Smooth muscle cell (in vitro differentiated cells): Measurements from ENCODE around the gene BMP8A. TPM values are rescaled to one million over a fixed set of nuclear protein-coding genes. Genes with fewer than 3 reads are reported as not detected.
A peak's percentile ranks its signal among the peaks of the same experiment; 100 is the strongest.

Experiments
- DNase-seq: peaks from one replicate; lab custom pipeline; 2025; ENCODE audit not compliant: unreplicated experiment; lab: John Stamatoyannopoulos, UW
- H2AFZ ChIP-seq: fragments of 200-600 bp; sonication (generic); 2 replicates; pipeline ENCODE4 v1.6.0; 2016; ENCODE audit warnings: antibody characterized with exemption, low read depth, mild to moderate bottlenecking
- H3F3A ChIP-seq: fragments of 200-600 bp; sonication (generic); 2 replicates; pipeline ENCODE4 v1.6.0; 2017; ENCODE audit warnings: antibody characterized with exemption, low read depth
- H3K27ac ChIP-seq: fragments of 200-600 bp; sonication (generic); 2 replicates; pipeline ENCODE4 v1.5.1; 2016; ENCODE audit warnings: low read depth, mild to moderate bottlenecking
- H3K27me3 ChIP-seq: fragments of 200-600 bp; sonication (generic); 2 replicates; pipeline ENCODE4 v1.6.1; 2016; ENCODE audit warnings: low read depth, mild to moderate bottlenecking
- H3K36me3 ChIP-seq: fragments of 200-600 bp; sonication (generic); 2 replicates; pipeline ENCODE4 v1.5.1; 2016; ENCODE audit warnings: low read depth
- H3K4me1 ChIP-seq: fragments of 200-600 bp; sonication (generic); 2 replicates; pipeline ENCODE4 v1.5.1; 2016; ENCODE audit warnings: low read depth
- H3K4me2 ChIP-seq: fragments of 200-600 bp; sonication (generic); 2 replicates; pipeline ENCODE4 v1.6.0; 2016; ENCODE audit warnings: mild to moderate bottlenecking
- H3K4me3 ChIP-seq: fragments of 200-600 bp; sonication (generic); 2 replicates; pipeline ENCODE4 v1.5.1; 2016; ENCODE audit warnings: mild to moderate bottlenecking
- H3K79me2 ChIP-seq: fragments of 200-600 bp; sonication (generic); 2 replicates; pipeline ENCODE4 v1.6.0; 2016; ENCODE audit warnings: low read depth, mild to moderate bottlenecking
- H3K9ac ChIP-seq: fragments of 200-600 bp; sonication (generic); 2 replicates; pipeline ENCODE4 v1.6.0; 2016; ENCODE audit warnings: low read depth
- H3K9me3 ChIP-seq: fragments of 200-600 bp; sonication (generic); replicated peaks from 2 replicates; pipeline ENCODE4 v1.5.1; 2016; ENCODE audit warnings: low read depth
- H4K20me1 ChIP-seq: fragments of 200-600 bp; sonication (generic); 2 replicates; pipeline ENCODE4 v1.6.0; 2016; ENCODE audit warnings: low read depth
- WGBS: methylation state at CpG from one replicate; pipeline ENCODE4 v1.1.7; 2016; ENCODE audit warnings: low lambda C conversion rate; 5-methylcytosine and 5-hydroxymethylcytosine counted together
- polyA plus RNA-seq: library from polyadenylated mRNA; unstranded; fragments of >200 nt; fragmentation: Nextera tagmentation; extraction: Ambion mirVana; gene quantifications from 2 replicates; pipeline ENCODE4 v1.2.1, GENCODE V29; 2016
- total RNA-seq: library from RNA; depleted of rRNA; stranded (reverse); fragments of >200 nt; gene quantifications from 2 replicates; pipeline ENCODE4 v1.2.3, GENCODE V29; 2014
- TF ChIP-seq, protein P1 (sequence below): fragments of 200-600 bp; sonication (generic); IDR thresholded peaks from 2 replicates; pipeline ENCODE4 v1.5.1; 2017; ENCODE audit warnings: borderline replicate concordance, mild to moderate bottlenecking, antibody characterized with exemption; ENCODE audit not compliant: insufficient read depth, poor library complexity, severe bottlenecking

Gene BMP8A, protein sequence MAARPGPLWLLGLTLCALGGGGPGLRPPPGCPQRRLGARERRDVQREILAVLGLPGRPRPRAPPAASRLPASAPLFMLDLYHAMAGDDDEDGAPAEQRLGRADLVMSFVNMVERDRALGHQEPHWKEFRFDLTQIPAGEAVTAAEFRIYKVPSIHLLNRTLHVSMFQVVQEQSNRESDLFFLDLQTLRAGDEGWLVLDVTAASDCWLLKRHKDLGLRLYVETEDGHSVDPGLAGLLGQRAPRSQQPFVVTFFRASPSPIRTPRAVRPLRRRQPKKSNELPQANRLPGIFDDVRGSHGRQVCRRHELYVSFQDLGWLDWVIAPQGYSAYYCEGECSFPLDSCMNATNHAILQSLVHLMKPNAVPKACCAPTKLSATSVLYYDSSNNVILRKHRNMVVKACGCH
- total RNA-seq, result 1.4 TPM in 1 of 2 replicates, not detected in the other
- 0.10 and 0.13 TPM in 2 replicates for polyA plus RNA-seq

- Histone ChIP-seq H3K79me2 (no peaks in the 10 kb centered on the region), H3K27ac (no peak within 1 kb of the TSS), H3K4me3 (peak within 1 kb of the TSS; percentile 45), H3K4me2 (peak within 1 kb of the TSS; percentile 90), H3K4me1 (peaks cover 3% of the 10 kb centered on the region), H3K9ac (no peak within 1 kb of the TSS), H3F3A (peaks cover 7% of the 10 kb centered on the region), H2AFZ (no peak within 1 kb of the TSS), H3K27me3 (peaks cover 43% of the 10 kb centered on the region), H4K20me1 (peaks cover 3% of the 10 kb centered on the region), H3K9me3 (no peaks in the 10 kb centered on the region), H3K36me3 (peaks cover 15% of the 10 kb centered on the region)
- DNase-seq, result no peak
- 2% methylated on average over 73 of the region's 112 CpGs for WGBS
- TF ChIP-seq, protein P1, sequence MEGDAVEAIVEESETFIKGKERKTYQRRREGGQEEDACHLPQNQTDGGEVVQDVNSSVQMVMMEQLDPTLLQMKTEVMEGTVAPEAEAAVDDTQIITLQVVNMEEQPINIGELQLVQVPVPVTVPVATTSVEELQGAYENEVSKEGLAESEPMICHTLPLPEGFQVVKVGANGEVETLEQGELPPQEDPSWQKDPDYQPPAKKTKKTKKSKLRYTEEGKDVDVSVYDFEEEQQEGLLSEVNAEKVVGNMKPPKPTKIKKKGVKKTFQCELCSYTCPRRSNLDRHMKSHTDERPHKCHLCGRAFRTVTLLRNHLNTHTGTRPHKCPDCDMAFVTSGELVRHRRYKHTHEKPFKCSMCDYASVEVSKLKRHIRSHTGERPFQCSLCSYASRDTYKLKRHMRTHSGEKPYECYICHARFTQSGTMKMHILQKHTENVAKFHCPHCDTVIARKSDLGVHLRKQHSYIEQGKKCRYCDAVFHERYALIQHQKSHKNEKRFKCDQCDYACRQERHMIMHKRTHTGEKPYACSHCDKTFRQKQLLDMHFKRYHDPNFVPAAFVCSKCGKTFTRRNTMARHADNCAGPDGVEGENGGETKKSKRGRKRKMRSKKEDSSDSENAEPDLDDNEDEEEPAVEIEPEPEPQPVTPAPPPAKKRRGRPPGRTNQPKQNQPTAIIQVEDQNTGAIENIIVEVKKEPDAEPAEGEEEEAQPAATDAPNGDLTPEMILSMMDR, result no peak
These were observed at the start of gene BMP8A for GRCh38 chr1:39491146-39491921. Gene BMP8A, plus strand, starts transcription at chr1:39491636. Its CDS starts 356 bp downstream, at chr1:39491992.

DNA sequence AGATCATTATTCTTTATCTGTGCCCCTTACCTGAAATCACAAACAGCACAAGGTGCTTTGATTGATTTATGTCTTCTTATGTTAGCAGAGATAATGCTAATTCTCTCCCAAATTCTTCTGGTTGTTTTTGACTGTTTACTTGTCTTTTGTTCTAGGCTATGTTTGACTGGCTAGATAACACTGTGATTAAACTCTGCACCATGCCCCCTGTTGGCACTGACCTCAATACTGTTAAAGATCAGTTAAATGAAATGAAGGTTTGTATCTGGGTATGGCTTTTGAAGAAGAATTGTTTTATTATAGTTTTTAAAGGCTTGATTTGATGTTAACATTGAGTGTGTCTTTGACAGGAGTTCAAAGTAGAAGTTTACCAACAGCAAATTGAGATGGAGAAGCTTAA lies 49.6 kb upstream of the BMP8A start:
- TF ChIP-seq, protein P1, result no peak
- Histone ChIP-seq H3K9me3 (no peaks in the 10 kb centered on the region), H3K4me3 (no peak overlapping the region), H4K20me1 (peaks cover 12% of the 10 kb centered on the region), H3K79me2 (no peaks in the 10 kb centered on the region), H3K27ac (no peak overlapping the region), H3K36me3 (peaks cover 79% of the 10 kb centered on the region), H3F3A (peaks cover 4% of the 10 kb centered on the region), H3K4me2 (no peak overlapping the region), H3K4me1 (no peaks in the 10 kb centered on the region), H2AFZ (no peak overlapping the region), H3K27me3 (no peaks in the 10 kb centered on the region), H3K9ac (no peak overlapping the region)
- DNase-seq, result no peak

DNA sequence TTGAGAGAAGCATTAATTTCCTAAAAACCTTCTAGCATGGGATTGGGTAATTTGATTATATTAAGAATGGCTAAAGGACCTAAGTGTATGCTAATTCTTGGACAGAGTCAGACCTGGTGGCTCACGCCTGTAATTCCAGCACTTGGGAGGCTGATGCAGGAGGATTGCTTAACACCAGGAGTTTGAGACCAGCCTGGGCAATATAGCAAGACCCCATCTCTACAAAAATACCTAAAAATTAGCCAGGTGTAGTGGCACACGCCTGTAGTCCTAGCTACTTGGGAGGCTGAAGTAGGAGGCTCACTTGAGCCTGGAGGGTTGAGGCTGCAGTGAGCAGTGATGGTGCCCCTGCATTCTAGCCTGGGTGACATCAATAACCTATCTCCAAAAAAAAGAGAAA lies 45.9 kb upstream of the BMP8A start:
- TF ChIP-seq, protein P1, result no peak
- WGBS, result 94% methylated on average over 2 of the region's 2 CpGs
- Histone ChIP-seq H3K27me3 (no peaks in the 10 kb centered on the region), H4K20me1 (peaks cover 12% of the 10 kb centered on the region), H3K4me2 (no peak overlapping the region), H3K9me3 (no peaks in the 10 kb centered on the region), H3K27ac (no peak overlapping the region), H3K9ac (no peak overlapping the region), H2AFZ (no peak overlapping the region), H3K4me1 (no peaks in the 10 kb centered on the region), H3F3A (peaks cover 4% of the 10 kb centered on the region), H3K79me2 (no peaks in the 10 kb centered on the region), H3K36me3 (peaks cover 73% of the 10 kb centered on the region), H3K4me3 (no peak overlapping the region)
- no peak for DNase-seq
